Aorta (tissue), 5 donors: Measurements from ENCODE around the gene ACKR3. TPM values are rescaled to one million over a fixed set of nuclear protein-coding genes. Genes with fewer than 3 reads are reported as not detected.

Experiments
- ATAC-seq: fragments of 200-7000 bp; cut with Tn5 transposase; one replicate; pipeline ENCODE4 v1.9.1; 2022; ENCODE audit warnings: moderate library complexity; ENCODE audit not compliant: low FRiP score
- DNase-seq, 2 donors: peaks; one replicate each; pipeline ENCODE4 v3.0.0-alpha.2; 2020
- H3K27ac ChIP-seq, 2 donors: one replicate each; pipeline ENCODE4 v1.5.1; 2013; ENCODE audit warnings: low read length in 2 of 2, mild to moderate bottlenecking in 2 of 2, moderate library complexity in 2 of 2, control low read depth in 1 of 2, inconsistent platforms in 1 of 2, low read depth in 1 of 2
- H3K27me3 ChIP-seq, 2 donors: one replicate each; pipeline ENCODE4 v1.6.1; 2013; ENCODE audit warnings: control low read depth in 1 of 2, low read length in 1 of 2, mild to moderate bottlenecking in 1 of 2, moderate library complexity in 1 of 2; ENCODE audit not compliant: insufficient read depth in 2 of 2, control insufficient read depth in 1 of 2
- H3K36me3 ChIP-seq, 2 donors: one replicate each; pipeline ENCODE4 v1.6.1; 2013; ENCODE audit warnings: control low read depth in 1 of 2, low read length in 1 of 2, mild to moderate bottlenecking in 1 of 2; ENCODE audit not compliant: insufficient read depth in 2 of 2, control insufficient read depth in 1 of 2
- H3K4me1 ChIP-seq, 2 donors: one replicate each; pipeline ENCODE4 v1.6.1; 2013; ENCODE audit warnings: low read length in 2 of 2, control low read depth in 1 of 2, mild to moderate bottlenecking in 1 of 2, moderate library complexity in 1 of 2; ENCODE audit not compliant: insufficient read depth in 2 of 2, control insufficient read depth in 1 of 2
- H3K4me3 ChIP-seq, 2 donors: one replicate each; pipeline ENCODE4 v1.5.1; 2013; ENCODE audit warnings: low read length in 2 of 2, control low read depth in 1 of 2, mild to moderate bottlenecking in 1 of 2
- H3K9me3 ChIP-seq: one replicate; pipeline ENCODE4 v1.6.1; 2013; ENCODE audit warnings: mild to moderate bottlenecking, low read length; ENCODE audit not compliant: control insufficient read depth
- WGBS, 2 donors: extraction: QIAGEN DNeasy Blood & Tissue Kit; methylation state at CpG; one replicate each; pipeline ENCODE4 v1.1.7; 2013; 5-methylcytosine and 5-hydroxymethylcytosine counted together
- intact Hi-C, 2 donors: fragments of 100-400 bp; cut with DNase I; formaldehyde crosslinking; loops; one replicate each; pipeline versions ENCODE4 v1.14.2 to v1.15.0; 2022
- polyA plus RNA-seq, 2 donors: library from polyadenylated mRNA; stranded (reverse); fragments of 200-250 nt; gene quantifications; one replicate each; pipeline ENCODE4 v1.2.3, GENCODE V29; 2013
- total RNA-seq, 2 donors: library from RNA; stranded (reverse); fragmentation: NEBNext Ultra II Directional; extraction: Animal tissue kit (Norgen Biotek cat#: 25700); gene quantifications; one replicate each; pipeline ENCODE4 v1.2.1, GENCODE V29; 2021
- donor health status: healthy with polysubstance abuse.
- donor health status: Bipolar disorder and iron deficiency.
- donor health status: DM: no; HTN: no; CAD: no.
- donor health status: DM: no; HTN: no; CAD: no.
- donor health status: DM: yes; HTN: yes; CAD: no.

ACKR3 gene
- total and polyA plus RNA-seq, 4 donors: 7.0 to 116 (median 75.5) TPM

GRCh38 chr2:236604575-236605344, 35.1 kb downstream of the ACKR3 start:
- Histone ChIP-seq H3K27ac (no peak overlapping the region), H3K36me3 (no peaks in the 10 kb centered on the region), H3K27me3 (no peaks in the 10 kb centered on the region), H3K4me3 (no peak overlapping the region), H3K9me3 (no peaks in the 10 kb centered on the region), H3K4me1 (no peaks in the 10 kb centered on the region)
- intact Hi-C loops: no loop called here
- WGBS, 2 donors: 93 to 95% methylated on average over 20 of the region's 20 CpGs
- ATAC-seq: no peak
- DNase-seq: no peak

- H3K4me1 ChIP-seq: no peaks in the 10 kb centered on the region
- WGBS, 2 donors: 95% methylated on average over 13 of the region's 13 CpGs
- DNase-seq: no peak
- no peak overlapping the region for H3K27ac ChIP-seq
- no peaks in the 10 kb centered on the region for H3K9me3 ChIP-seq
- no peaks in the 10 kb centered on the region for H3K27me3 ChIP-seq
- ATAC-seq: no peak
- intact Hi-C loops: no loop called here
- no peaks in the 10 kb centered on the region for H3K36me3 ChIP-seq
- H3K4me3 ChIP-seq: no peak overlapping the region
Observed at GRCh38 chr2:236605345-236605734, 35.7 kb downstream of the ACKR3 start.

- no peaks in the 10 kb centered on the region for H3K27me3 ChIP-seq
- H3K4me3 ChIP-seq: no peak overlapping the region
- H3K4me1 ChIP-seq: no peaks in the 10 kb centered on the region
- H3K36me3 ChIP-seq: no peaks in the 10 kb centered on the region
- no peak for ATAC-seq
- DNase-seq: no peak
- intact Hi-C loops: no loop called here
- WGBS, 2 donors: 95 to 96% methylated on average over 10 of the region's 10 CpGs
- H3K27ac ChIP-seq: no peak overlapping the region
- no peaks in the 10 kb centered on the region for H3K9me3 ChIP-seq
Observed at GRCh38 chr2:236606023-236606422, 36.4 kb downstream of the ACKR3 start.

- WGBS, 2 donors: 79 to 82% methylated on average over 9 of the region's 9 CpGs
- H3K27ac ChIP-seq: no peak overlapping the region
Observed at GRCh38 chr2:236607471-236608187, 38.0 kb downstream of the ACKR3 start.

DNA sequence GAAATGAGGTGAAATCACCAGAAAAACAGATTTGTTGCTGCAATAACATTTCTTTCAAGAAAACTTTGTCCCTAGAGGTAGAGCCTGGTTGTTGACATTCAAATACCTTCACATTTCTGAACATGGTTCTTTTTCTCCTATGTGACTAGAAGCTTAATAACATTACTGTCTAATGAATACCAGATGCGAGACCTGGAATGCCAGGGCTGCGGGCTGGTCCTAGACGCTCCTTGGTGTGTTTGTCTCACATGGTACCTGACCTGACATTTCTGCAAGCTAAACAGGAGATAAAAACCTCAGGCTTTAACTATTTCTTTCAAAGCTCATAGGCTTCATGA, 38.5 kb downstream of the ACKR3 start:
- Histone ChIP-seq H3K4me3 (no peak overlapping the region), H3K9me3 (no peaks in the 10 kb centered on the region), H3K4me1 (no peaks in the 10 kb centered on the region), H3K36me3 (no peaks in the 10 kb centered on the region), H3K27me3 (no peaks in the 10 kb centered on the region), H3K27ac (no peak overlapping the region)
- DNase-seq: no peak
- ATAC-seq: no peak
- 79 to 82% methylated on average over 3 of the region's 3 CpGs for WGBS, 2 donors
- intact Hi-C loops: no loop called here

More at GRCh38 chr2:236607471-236608187, 38.0 kb downstream of the ACKR3 start:
- intact Hi-C loops: no loop called here
- Histone ChIP-seq H3K4me3 (no peak overlapping the region), H3K27me3 (no peaks in the 10 kb centered on the region), H3K36me3 (no peaks in the 10 kb centered on the region), H3K4me1 (no peaks in the 10 kb centered on the region), H3K9me3 (no peaks in the 10 kb centered on the region)
- ATAC-seq (no peak), DNase-seq (no peak)

DNA sequence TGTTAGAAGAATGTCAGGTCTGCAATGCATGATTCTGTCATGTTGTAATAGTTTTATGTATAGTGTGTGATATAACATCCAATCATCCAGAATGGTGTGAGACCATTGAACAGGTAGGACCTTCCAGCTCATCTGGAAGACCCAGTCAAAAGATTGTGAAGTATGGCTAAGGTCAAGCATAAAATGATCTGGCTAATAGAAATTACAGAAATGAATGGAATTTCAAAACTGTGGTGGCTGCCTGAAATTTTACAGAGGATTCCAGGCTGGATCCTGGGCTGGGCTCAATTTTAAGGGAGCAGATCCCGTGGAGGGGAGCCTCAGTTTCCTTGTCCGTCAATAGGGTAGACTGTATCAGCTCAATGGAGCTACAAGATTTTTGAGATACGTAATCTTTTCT, 39.1 kb downstream of the ACKR3 start:
- H3K36me3 ChIP-seq: no peaks in the 10 kb centered on the region
- no peak for DNase-seq
- no peaks in the 10 kb centered on the region for H3K4me1 ChIP-seq
- intact Hi-C loops: no loop called here
- no peak for ATAC-seq
- H3K4me3 ChIP-seq: no peak overlapping the region
- no peak overlapping the region for H3K27ac ChIP-seq
- H3K9me3 ChIP-seq: no peaks in the 10 kb centered on the region
- H3K27me3 ChIP-seq: no peaks in the 10 kb centered on the region
- WGBS, 2 donors: 93 to 95% methylated on average over 3 of the region's 3 CpGs

DNA sequence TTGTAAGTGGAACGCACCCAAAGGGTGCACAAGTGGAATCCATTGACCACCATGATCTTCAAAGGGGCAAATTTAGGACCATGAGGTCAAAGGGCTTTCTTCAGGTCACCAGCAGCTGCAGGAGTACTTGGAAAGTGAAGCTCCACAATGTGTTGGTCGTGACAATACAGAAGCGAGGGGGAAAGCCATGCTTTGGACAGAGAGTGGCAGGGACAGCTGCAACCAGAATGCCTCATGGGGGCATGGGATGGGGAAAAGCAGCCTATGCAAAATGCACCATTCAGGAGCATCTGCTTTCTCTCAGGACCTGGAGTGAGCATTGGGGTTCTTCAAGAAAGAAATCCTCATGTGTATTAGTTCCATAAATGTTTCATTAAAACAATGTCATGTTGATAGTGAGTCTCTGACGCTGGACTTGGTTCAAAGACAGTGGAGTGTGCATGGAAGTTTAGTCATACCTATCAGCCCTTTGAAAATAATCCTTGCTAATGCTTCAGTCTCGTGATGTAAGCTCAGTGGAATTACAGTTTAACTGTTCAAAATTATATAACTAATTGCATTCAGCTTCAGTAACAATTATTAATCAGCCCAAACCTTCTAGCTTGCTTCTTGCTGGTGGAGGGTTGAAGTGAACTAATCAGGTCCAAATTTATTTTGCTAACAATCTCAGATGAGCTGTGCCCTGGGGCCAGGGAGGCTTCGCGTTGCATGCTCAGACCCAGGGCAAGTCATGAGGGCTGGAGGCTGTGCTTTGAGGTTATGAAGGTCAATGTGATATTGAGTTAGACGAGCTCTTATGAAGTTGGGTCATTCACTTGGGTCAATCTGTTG, 41.6 kb downstream of the ACKR3 start:
- H3K27me3 ChIP-seq: no peaks in the 10 kb centered on the region
- no peak overlapping the region for H3K4me3 ChIP-seq
- H3K36me3 ChIP-seq: no peaks in the 10 kb centered on the region
- H3K9me3 ChIP-seq: no peaks in the 10 kb centered on the region
- WGBS, 2 donors: 88 to 91% methylated on average over 8 of the region's 8 CpGs
- intact Hi-C loops: no loop called here
- DNase-seq (no peak), ATAC-seq (no peak)
- no peaks in the 10 kb centered on the region for H3K4me1 ChIP-seq
- no peak overlapping the region for H3K27ac ChIP-seq

DNA sequence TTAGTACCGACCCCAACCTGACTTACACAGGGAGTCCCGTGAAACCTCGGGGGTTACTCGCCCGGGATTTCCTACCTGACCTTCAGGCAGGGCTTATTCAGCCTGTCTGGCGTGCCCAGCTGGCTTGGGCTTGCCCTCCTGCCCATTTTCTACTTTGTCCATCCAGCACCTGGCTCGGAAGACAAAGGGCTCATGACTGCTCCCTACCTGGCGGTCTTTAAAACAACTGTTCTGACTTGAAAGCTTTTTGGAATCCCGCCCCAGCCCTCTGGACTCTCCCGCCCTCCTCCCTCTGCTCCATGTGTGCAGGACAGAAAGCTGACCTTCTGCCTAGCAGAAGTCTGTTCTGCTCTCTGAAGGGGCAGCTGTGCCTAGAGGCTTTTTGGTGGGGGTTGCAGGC, 43.1 kb downstream of the ACKR3 start:
- no peak overlapping the region for H3K27ac ChIP-seq
- intact Hi-C loops: no loop called here
- DNase-seq: no peak
- H3K36me3 ChIP-seq: no peaks in the 10 kb centered on the region
- no peak overlapping the region for H3K4me3 ChIP-seq
- 96 to 97% methylated on average over 10 of the region's 10 CpGs for WGBS, 2 donors
- no peaks in the 10 kb centered on the region for H3K9me3 ChIP-seq
- H3K27me3 ChIP-seq: no peaks in the 10 kb centered on the region
- no peak for ATAC-seq
- H3K4me1 ChIP-seq: no peaks in the 10 kb centered on the region
